Stimulated activated naive CD8-positive, alpha-beta T cell treated with anti-CD3 and anti-CD28 coated beads, Interleukin-15, amount 100 ng/mL, for 72 hours (primary cell): ENCODE data around the gene DZIP1.

ENCODE experiments used
- ATAC-seq: fragments of 150-1000 bp; cut with Tn5 transposase; 2 replicates; pipeline ENCODE4 v1.10.0; 2021; ENCODE audit warnings: mild to moderate bottlenecking, moderate library complexity
- DNase-seq, 2 donors: peaks; one replicate each; pipeline ENCODE4 v3.0.0; 2021 to 2022
- H3K27ac Mint-ChIP-seq, 2 donors: one replicate each; pipeline ENCODE4 v1.8.0; 2022; ENCODE audit warnings: mild to moderate bottlenecking in 2 of 2, mixed read lengths in 2 of 2, moderate library complexity in 2 of 2
- H3K27me3 Mint-ChIP-seq: one replicate; pipeline ENCODE4 v1.8.0; 2022; ENCODE audit warnings: mixed read lengths
- H3K4me1 Mint-ChIP-seq: one replicate; pipeline ENCODE4 v1.8.0; 2022; ENCODE audit warnings: mild to moderate bottlenecking, mixed read lengths
- H3K4me3 Mint-ChIP-seq, 2 donors: one replicate each; pipeline ENCODE4 v1.8.0; 2022; ENCODE audit warnings: mild to moderate bottlenecking in 2 of 2, mixed read lengths in 2 of 2, moderate library complexity in 1 of 2
- H3K9me3 Mint-ChIP-seq, 2 donors: one replicate each; pipeline ENCODE4 v1.8.0; 2022; ENCODE audit warnings: mixed read lengths in 2 of 2

Gene DZIP1

DNA sequence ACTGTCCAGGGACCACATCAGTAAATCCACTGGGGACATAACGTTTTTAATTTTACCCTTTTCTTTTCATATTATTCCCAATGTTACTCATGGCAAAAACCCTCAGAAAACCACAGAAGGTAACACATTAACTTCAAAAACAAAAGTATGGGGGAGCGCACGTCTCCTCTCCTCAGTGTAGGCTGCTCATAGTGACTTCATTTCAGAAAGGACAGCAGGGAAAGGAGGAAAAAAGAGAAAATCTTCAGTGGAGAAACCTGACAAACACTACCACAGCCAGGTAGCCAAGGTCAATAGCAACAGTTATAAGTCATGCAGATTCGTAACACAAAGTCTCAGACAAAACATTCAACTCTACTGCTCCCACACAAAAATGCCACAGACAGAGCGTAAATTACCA lies 21.4 kb downstream of the DZIP1 start:
- H3K27ac Mint-ChIP-seq = no peak overlapping the region
- peaks cover 43% of the 10 kb centered on the region for H3K27me3 Mint-ChIP-seq
- DNase-seq (no peak), ATAC-seq (no peak)
- no peaks in the 10 kb centered on the region for H3K4me1 Mint-ChIP-seq
- no peaks in the 10 kb centered on the region for H3K9me3 Mint-ChIP-seq
- H3K4me3 Mint-ChIP-seq = no peak overlapping the region

- Mint-ChIP-seq H3K4me1 (no peaks in the 10 kb centered on the region), H3K4me3 (no peak overlapping the region), H3K27me3 (peaks cover 37% of the 10 kb centered on the region), H3K27ac (no peak overlapping the region), H3K9me3 (no peaks in the 10 kb centered on the region)
- ATAC-seq (no peak), DNase-seq (no peak)
These were observed 23.5 kb downstream of the DZIP1 start for GRCh38 chr13:95620825-95621498.

DNA sequence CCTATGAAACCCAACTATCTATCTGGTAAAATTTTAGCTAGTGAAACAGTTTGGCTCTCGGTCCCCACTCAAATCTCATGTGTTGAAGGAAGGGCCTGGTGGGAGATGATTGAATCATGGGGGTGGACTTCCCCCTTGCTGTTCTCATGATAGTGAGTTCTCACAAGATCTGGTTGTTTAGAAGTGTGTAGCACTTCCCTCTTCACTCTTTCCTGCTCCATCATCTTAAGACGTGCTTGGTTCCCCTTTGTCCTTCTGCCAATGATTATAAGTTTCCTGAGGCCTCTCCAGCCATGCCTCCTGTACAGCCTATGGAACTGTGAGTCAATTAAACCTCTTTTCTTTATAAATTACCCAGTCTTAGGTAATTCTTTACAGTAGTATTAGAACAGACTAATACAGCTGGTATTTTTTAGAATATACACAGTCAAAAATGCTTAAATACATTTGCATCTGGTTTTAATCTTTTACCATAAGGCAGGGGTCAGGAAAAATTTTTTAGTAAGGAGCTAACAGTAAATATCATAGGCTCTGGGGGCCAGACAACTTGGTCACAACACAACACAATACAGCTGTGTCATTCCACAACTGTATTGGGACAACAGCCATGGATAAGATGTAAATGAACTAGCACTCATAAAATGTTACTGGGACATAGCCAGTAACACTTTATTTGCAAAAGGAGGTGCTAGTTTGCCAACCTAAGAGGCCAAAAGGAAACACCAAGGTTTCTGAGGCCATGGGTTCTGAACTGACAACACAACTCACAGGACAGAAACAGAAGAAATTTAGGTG lies 24.3 kb downstream of the DZIP1 start:
- DNase-seq (no peak), ATAC-seq (no peak)
- Mint-ChIP-seq H3K27me3 (peaks cover 29% of the 10 kb centered on the region), H3K27ac (no peak overlapping the region), H3K4me1 (no peaks in the 10 kb centered on the region), H3K4me3 (no peak overlapping the region), H3K9me3 (no peaks in the 10 kb centered on the region)

DNA sequence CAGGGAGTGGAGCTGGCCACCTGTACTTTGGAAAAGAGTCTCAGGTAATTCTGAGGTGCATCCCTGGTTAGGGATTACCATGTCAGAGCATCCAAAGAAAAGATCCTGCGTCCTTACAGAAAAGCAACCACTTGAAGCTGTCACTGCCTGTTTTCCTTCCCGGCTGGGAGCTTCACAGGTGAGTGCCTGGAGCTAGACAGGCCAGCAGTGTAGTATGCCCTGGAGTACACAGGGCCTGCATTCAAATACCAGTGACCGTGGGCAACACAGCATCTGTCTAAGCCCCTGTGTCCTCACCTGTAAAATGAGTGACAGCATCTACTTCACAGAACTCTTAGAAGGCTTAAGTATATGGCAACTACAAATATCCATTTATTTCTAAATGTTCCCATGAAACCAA lies 29.0 kb downstream of the DZIP1 start:
- H3K4me1 Mint-ChIP-seq = no peaks in the 10 kb centered on the region
- H3K27me3 Mint-ChIP-seq = peaks cover 17% of the 10 kb centered on the region
- H3K9me3 Mint-ChIP-seq = no peaks in the 10 kb centered on the region
- no peak for ATAC-seq
- no peak for DNase-seq
- no peak overlapping the region for H3K27ac Mint-ChIP-seq
- H3K4me3 Mint-ChIP-seq = no peak overlapping the region

DNA sequence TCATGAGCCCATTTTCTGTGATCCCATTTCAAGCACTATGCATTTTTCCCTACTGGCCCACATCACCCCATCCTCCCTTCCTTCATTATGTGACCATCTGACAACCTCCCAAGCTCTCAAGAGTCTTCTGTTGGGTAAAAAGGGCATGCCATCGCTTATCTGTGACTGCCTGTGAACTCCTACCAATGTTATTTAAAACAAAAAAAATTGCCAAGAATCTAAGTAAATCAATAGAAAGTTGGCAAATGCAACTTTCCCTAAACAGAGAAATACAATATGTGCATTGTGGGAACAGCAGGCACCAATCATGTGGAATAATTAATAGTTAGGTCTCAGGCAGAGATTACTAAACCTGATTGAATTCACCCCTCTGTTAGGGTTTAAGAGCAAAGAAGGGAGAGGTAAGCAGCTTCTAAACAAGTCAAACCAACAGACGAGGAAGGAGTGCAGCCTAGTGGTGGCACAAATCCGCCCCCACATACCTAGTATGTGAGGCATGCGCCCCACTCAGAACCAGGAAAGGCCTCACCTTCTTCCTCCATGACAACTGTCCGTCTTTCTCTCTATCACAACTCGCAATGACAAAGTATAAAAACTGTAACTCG lies 29.8 kb downstream of the DZIP1 start:
- H3K4me3 Mint-ChIP-seq = no peak overlapping the region
- no peak for ATAC-seq
- H3K27me3 Mint-ChIP-seq = peaks cover 17% of the 10 kb centered on the region
- DNase-seq = no peak
- H3K4me1 Mint-ChIP-seq = no peaks in the 10 kb centered on the region
- no peak overlapping the region for H3K27ac Mint-ChIP-seq
- no peaks in the 10 kb centered on the region for H3K9me3 Mint-ChIP-seq

GRCh38 chr13:95608640-95609323 lies 35.7 kb downstream of the DZIP1 start:
- Mint-ChIP-seq H3K27ac (no peak overlapping the region), H3K27me3 (peaks cover 33% of the 10 kb centered on the region), H3K4me3 (no peak overlapping the region), H3K9me3 (no peaks in the 10 kb centered on the region), H3K4me1 (no peaks in the 10 kb centered on the region)
- ATAC-seq = no peak
- DNase-seq = no peak

DNA sequence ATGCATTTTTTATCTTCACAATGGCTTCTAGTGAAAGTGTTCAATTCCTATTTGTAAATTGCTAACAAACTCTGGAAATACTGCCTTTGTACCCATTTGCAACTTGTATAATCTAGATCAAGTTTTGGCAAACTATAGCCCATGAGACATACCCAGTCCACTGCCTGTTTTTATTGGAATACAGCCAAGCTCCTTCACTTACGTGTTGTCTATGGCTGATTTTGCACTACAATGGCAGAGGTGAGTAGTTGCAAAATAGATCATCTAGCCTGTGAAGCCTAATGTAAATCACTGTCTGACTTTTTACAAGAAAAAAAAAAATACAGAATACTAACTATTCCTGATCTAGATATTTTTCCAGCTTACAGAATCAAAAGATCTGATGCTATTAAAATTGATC lies 37.1 kb downstream of the DZIP1 start:
- Mint-ChIP-seq H3K27me3 (peaks cover 23% of the 10 kb centered on the region), H3K27ac (no peak overlapping the region), H3K4me1 (no peaks in the 10 kb centered on the region), H3K4me3 (no peak overlapping the region), H3K9me3 (no peaks in the 10 kb centered on the region)
- DNase-seq (no peak), ATAC-seq (no peak)

DNA sequence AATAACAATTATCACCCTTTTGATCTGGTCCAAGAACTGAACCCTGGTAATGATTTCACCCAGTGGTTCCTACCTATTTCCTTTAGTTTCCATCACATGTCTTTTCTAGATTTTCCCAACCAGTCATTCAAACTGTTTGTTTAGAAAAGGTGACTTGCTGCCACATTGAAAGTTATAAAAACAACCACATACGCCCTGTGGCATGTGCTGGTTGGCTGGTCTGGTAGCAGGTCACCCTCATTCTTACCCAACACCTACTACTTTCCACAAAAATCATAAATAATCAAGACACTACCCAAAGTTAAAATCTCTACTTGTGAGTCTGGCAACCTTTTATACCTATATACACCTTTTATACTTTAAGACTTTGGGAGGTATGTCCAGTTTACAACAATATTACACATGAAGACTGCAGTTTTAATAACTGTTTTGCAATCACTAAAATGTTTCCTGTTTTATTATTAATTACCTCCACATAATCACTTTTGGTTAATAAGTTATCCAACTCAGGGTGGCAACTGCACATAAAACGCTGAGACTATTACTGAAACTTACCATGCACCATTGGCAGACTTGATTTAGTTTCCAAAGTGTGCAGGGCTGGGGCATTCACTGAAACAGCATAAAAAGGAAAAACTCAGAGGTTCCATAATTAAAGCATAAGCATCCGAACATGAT lies 38.9 kb downstream of the DZIP1 start:
- peaks cover 37% of the 10 kb centered on the region for H3K27me3 Mint-ChIP-seq
- no peak for DNase-seq
- no peaks in the 10 kb centered on the region for H3K4me1 Mint-ChIP-seq
- H3K9me3 Mint-ChIP-seq = no peaks in the 10 kb centered on the region
- H3K4me3 Mint-ChIP-seq = no peak overlapping the region
- no peak overlapping the region for H3K27ac Mint-ChIP-seq
- ATAC-seq = no peak

- ATAC-seq (no peak), DNase-seq (no peak)
- H3K9me3 Mint-ChIP-seq = no peaks in the 10 kb centered on the region
- peaks cover 37% of the 10 kb centered on the region for H3K27me3 Mint-ChIP-seq
- H3K4me3 Mint-ChIP-seq = no peak overlapping the region
- H3K27ac Mint-ChIP-seq = no peak overlapping the region
- H3K4me1 Mint-ChIP-seq = no peaks in the 10 kb centered on the region
These were observed 40.0 kb downstream of the DZIP1 start for GRCh38 chr13:95604556-95604915.

GRCh38 chr13:95603887-95604555 lies 40.5 kb downstream of the DZIP1 start:
- DNase-seq (no peak), ATAC-seq (no peak)
- Mint-ChIP-seq H3K27me3 (peaks cover 36% of the 10 kb centered on the region), H3K4me3 (no peak overlapping the region), H3K27ac (no peak overlapping the region), H3K9me3 (no peaks in the 10 kb centered on the region), H3K4me1 (no peaks in the 10 kb centered on the region)

GRCh38 chr13:95601906-95602305 lies 42.6 kb downstream of the DZIP1 start:
- Mint-ChIP-seq H3K27me3 (peaks cover 28% of the 10 kb centered on the region), H3K9me3 (no peaks in the 10 kb centered on the region), H3K4me3 (no peak overlapping the region), H3K4me1 (no peaks in the 10 kb centered on the region), H3K27ac (peak overlapping the region; percentile 13 to 67)
- ATAC-seq (no peak), DNase-seq (no peak)

DNA sequence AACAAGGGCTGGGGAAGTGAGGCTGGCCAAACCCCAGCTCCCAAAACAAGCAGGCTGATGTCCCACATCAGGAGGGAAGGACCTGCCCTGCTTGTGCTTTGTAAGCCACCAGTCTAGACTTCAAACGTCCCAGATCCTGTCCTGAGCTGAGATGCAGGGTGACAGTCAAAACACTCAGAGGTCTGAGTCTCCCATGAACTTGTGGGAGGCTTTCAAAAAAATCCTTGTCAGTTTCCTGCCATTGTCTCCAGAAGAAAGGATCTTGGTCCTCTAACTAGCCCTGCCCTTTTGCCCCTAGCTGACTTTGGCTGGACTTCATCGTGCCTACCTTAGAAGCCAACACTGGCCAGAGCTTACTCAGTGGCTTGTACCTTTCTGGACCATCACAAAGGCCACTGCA lies 43.3 kb downstream of the DZIP1 start:
- H3K9me3 Mint-ChIP-seq = no peaks in the 10 kb centered on the region
- peaks cover 28% of the 10 kb centered on the region for H3K27me3 Mint-ChIP-seq
- no peaks in the 10 kb centered on the region for H3K4me1 Mint-ChIP-seq
- no peak overlapping the region for H3K4me3 Mint-ChIP-seq
- ATAC-seq (no peak), DNase-seq (no peak)
- H3K27ac Mint-ChIP-seq = no peak overlapping the region

DNA sequence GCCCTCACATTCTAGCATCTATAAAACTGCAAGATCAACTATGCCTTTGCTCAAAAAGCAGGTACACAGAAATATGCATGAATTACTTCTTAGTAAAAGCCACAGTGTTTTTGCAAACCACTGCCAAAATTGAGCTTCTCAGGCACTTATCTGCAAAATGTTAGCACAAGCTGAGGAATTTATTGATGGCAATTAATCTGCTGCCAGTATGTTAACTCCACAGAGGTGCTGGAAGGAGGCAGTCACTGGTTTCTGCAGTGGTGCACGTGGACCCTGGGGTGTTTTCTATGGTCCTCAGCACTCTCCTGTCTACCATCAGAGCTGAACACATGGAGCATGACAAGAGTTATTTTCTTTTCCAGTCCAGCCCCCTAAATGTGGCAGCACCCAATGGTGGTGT lies 47.8 kb downstream of the DZIP1 start:
- Mint-ChIP-seq H3K4me1 (no peaks in the 10 kb centered on the region), H3K9me3 (no peaks in the 10 kb centered on the region), H3K27ac (no peak overlapping the region), H3K27me3 (peaks cover 20% of the 10 kb centered on the region), H3K4me3 (no peak overlapping the region)
- ATAC-seq (no peak), DNase-seq (no peak)

DNA sequence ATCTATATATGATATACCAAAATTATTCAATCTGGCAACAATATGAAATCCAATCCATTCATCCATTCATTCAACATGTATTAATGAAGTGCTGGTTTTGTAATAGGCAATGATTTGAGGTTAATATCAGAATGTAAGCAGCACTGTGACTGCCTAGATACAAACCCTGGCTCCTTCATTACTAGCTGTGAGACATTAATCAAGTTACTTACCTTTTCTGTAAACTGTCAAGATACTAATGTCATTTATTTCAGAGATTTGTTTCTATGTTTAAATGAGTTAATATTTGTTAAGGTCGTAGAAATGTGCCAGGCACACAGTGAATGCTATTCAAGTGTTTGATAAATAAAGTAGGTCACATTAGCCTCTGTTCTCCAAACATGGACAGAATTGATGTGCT lies 51.0 kb downstream of the DZIP1 start:
- Mint-ChIP-seq H3K4me3 (no peak overlapping the region), H3K27ac (no peak overlapping the region), H3K27me3 (peaks cover 26% of the 10 kb centered on the region), H3K9me3 (no peaks in the 10 kb centered on the region), H3K4me1 (no peaks in the 10 kb centered on the region)
- DNase-seq (no peak), ATAC-seq (no peak)

DNA sequence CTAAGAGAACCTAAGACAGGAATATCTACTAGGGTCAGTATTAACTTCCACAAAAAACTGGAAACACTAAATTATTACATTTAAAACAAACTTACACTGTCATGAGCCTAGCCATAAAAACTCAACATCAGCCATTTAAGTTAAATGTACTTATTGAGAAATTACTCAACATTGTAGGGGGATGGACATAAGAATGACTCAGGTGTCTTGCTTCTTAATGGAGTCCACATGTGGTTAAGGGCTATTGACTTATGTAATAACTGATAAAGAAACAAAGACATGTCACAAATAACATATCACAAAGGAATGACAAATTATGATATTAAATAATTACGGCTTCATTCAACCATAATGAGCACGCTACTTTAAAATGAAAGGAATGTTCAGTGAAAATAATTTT lies 55.8 kb downstream of the DZIP1 start:
- H3K9me3 Mint-ChIP-seq = no peaks in the 10 kb centered on the region
- ATAC-seq (no peak), DNase-seq (no peak)
- H3K27ac Mint-ChIP-seq = no peak overlapping the region
- H3K27me3 Mint-ChIP-seq = peaks cover 26% of the 10 kb centered on the region
- H3K4me3 Mint-ChIP-seq = no peak overlapping the region
- H3K4me1 Mint-ChIP-seq = no peaks in the 10 kb centered on the region
